Central memory CD8-positive, alpha-beta T cell (primary cell): ENCODE data around the gene ATP9B.

Source experiments
- ATAC-seq: fragments of 150-1000 bp; cut with Tn5 transposase; replicated peaks from 2 replicates; pipeline ENCODE4 v1.10.0; 2022; ENCODE audit warnings: mild to moderate bottlenecking, moderate FRiP score, moderate number of reproducible peaks; ENCODE audit not compliant: poor library complexity, severe bottlenecking; ENCODE audit errors: extremely low read depth
- DNase-seq, 2 donors: peaks; one replicate each; pipeline ENCODE4 v3.0.0; 2021; ENCODE audit warnings: low spot score in 2 of 2
- H3K27ac Mint-ChIP-seq: one replicate; pipeline ENCODE4 v1.8.0; 2022; ENCODE audit warnings: low read depth, mild to moderate bottlenecking, moderate library complexity, mixed read lengths
- H3K27me3 Mint-ChIP-seq: one replicate; pipeline ENCODE4 v1.8.0; 2022; ENCODE audit warnings: mixed read lengths
- H3K36me3 Mint-ChIP-seq: one replicate; pipeline ENCODE4 v1.8.0; 2022; ENCODE audit warnings: mild to moderate bottlenecking, moderate library complexity, mixed read lengths; ENCODE audit not compliant: insufficient read depth
- H3K4me1 Mint-ChIP-seq: one replicate; pipeline ENCODE4 v1.8.0; 2022; ENCODE audit warnings: mixed read lengths
- H3K4me3 Mint-ChIP-seq: one replicate; pipeline ENCODE4 v1.8.0; 2022; ENCODE audit warnings: mild to moderate bottlenecking, moderate library complexity, mixed read lengths
- H3K9me3 Mint-ChIP-seq: one replicate; pipeline ENCODE4 v1.8.0; 2022; ENCODE audit warnings: mixed read lengths

Gene ATP9B, protein sequence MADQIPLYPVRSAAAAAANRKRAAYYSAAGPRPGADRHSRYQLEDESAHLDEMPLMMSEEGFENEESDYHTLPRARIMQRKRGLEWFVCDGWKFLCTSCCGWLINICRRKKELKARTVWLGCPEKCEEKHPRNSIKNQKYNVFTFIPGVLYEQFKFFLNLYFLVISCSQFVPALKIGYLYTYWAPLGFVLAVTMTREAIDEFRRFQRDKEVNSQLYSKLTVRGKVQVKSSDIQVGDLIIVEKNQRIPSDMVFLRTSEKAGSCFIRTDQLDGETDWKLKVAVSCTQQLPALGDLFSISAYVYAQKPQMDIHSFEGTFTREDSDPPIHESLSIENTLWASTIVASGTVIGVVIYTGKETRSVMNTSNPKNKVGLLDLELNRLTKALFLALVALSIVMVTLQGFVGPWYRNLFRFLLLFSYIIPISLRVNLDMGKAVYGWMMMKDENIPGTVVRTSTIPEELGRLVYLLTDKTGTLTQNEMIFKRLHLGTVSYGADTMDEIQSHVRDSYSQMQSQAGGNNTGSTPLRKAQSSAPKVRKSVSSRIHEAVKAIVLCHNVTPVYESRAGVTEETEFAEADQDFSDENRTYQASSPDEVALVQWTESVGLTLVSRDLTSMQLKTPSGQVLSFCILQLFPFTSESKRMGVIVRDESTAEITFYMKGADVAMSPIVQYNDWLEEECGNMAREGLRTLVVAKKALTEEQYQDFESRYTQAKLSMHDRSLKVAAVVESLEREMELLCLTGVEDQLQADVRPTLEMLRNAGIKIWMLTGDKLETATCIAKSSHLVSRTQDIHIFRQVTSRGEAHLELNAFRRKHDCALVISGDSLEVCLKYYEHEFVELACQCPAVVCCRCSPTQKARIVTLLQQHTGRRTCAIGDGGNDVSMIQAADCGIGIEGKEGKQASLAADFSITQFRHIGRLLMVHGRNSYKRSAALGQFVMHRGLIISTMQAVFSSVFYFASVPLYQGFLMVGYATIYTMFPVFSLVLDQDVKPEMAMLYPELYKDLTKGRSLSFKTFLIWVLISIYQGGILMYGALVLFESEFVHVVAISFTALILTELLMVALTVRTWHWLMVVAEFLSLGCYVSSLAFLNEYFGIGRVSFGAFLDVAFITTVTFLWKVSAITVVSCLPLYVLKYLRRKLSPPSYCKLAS

DNA sequence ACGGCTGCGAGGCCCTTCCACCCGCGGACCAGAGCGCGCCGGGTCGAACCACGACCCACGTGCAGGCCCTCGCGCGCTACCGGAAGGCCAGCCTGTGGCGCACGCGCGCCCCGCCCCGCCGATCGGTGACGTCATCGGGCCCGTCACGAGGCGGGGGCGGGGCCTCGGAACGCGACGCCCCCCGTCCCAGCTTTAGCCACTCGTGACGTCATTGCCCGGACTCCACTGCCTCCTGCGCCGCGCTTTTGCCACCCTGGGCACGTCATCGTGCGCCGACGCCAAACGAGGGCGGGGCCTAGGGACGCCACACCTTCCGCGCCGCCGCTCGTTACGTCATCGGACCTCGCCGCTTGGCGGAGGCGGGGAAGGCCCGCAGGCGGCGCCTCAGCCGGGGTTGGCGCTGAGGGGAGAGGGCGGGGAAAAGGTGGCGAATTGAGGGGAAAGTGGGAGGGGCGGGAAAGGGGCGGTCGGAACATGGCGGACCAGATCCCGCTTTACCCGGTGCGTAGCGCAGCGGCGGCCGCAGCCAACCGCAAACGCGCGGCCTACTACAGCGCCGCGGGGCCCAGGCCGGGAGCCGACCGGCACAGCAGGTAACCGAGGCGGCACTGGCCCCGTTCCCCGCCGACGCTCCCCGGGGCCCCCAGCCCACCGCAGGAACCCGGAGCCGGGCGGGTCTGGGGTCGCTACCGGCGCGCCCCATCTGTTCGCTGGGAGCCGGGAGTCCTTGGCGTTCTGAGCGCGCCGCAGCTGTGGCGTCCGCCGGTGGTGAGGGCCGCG lies at the start of gene ATP9B:
Gene ATP9B (plus strand): TSS at position 458 of the 780 bp plus-strand sequence. CDS start 17 bp downstream, at position 475.
- H3K4me1 Mint-ChIP-seq = peaks cover 46% of the 10 kb centered on the region
- peak within 1 kb of the TSS; percentile 75 for H3K4me3 Mint-ChIP-seq
- H3K27me3 Mint-ChIP-seq = no peaks in the 10 kb centered on the region
- peak; percentile 100 for DNase-seq
- H3K9me3 Mint-ChIP-seq = peaks cover 25% of the 10 kb centered on the region
- peak within 1 kb of the TSS; percentile 61 for H3K27ac Mint-ChIP-seq
- peak; percentile 81 for ATAC-seq
- H3K36me3 Mint-ChIP-seq = peaks cover 18% of the 10 kb centered on the region

DNA sequence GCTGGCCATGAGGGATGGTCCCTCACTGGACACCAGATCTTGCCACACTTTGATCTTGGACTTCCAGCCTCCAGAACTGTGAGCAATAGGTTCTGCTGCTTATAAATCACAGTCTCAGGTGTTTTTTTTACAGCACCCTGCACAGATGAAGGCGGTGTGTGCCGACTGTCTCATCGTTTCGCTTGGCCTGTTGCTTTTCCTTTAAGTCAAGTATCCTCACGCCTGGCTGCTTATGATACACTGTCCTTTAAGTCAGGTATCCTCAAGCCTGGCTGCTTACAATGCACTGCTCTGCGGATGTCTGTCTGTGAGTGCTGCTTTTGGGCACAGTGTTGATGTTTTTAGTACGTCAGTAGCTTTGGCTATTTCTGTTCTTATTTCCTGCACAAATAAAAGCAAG lies 49.3 kb upstream of the ATP9B start:
- no peaks in the 10 kb centered on the region for H3K9me3 Mint-ChIP-seq
- no peaks in the 10 kb centered on the region for H3K4me1 Mint-ChIP-seq
- DNase-seq (no peak), ATAC-seq (no peak)
- H3K36me3 Mint-ChIP-seq = peaks cover 2% of the 10 kb centered on the region
- peaks cover 53% of the 10 kb centered on the region for H3K27me3 Mint-ChIP-seq
- no peak overlapping the region for H3K27ac Mint-ChIP-seq
- no peak overlapping the region for H3K4me3 Mint-ChIP-seq

DNA sequence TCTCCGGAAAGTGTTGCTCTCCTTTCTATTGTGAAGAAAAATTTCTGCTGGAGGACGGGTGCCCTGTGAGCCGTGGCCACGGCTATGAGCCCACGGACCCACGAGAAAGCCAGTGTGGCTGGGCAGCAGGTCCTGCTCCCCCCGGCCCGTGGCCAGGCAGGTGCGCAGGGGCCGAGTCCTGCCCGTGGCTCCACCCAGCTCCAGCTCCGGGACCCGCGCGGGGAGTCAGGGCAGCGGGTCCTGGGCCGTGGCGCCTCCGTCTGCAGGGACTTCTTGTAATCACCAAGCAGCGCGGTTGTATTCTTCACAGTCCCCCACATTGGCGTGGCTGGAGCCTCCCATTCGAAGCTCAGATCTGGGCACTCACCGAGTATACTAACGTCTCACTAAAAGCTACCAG lies 46.6 kb upstream of the ATP9B start:
- peaks cover 2% of the 10 kb centered on the region for H3K36me3 Mint-ChIP-seq
- H3K27me3 Mint-ChIP-seq = peaks cover 39% of the 10 kb centered on the region
- DNase-seq = no peak
- no peak for ATAC-seq
- no peaks in the 10 kb centered on the region for H3K4me1 Mint-ChIP-seq
- H3K9me3 Mint-ChIP-seq = no peaks in the 10 kb centered on the region
- no peak overlapping the region for H3K27ac Mint-ChIP-seq
- no peak overlapping the region for H3K4me3 Mint-ChIP-seq

DNA sequence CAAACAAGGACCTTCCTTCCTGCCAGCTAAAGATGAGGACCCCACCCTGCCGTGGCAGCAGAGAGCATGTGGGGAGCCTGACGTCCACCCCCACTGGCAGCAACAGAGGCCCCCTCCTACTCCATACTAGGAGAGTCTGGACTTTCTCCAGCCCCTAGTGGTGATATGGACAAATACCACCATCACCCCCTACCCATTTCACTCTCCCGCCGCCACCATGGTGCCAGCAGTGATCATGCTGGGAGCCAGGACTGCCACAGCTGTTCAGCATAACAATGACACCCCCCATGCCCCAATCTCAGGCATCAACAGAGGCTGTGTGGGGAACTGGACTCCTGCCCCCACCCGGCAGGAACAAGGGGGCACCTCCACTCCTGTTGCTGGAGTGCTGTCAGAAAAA lies 42.7 kb upstream of the ATP9B start:
- Mint-ChIP-seq H3K27me3 (peaks cover 33% of the 10 kb centered on the region), H3K4me3 (no peak overlapping the region), H3K9me3 (peaks cover 8% of the 10 kb centered on the region), H3K4me1 (no peaks in the 10 kb centered on the region), H3K36me3 (no peaks in the 10 kb centered on the region), H3K27ac (no peak overlapping the region)
- no peak for ATAC-seq
- no peak for DNase-seq

DNA sequence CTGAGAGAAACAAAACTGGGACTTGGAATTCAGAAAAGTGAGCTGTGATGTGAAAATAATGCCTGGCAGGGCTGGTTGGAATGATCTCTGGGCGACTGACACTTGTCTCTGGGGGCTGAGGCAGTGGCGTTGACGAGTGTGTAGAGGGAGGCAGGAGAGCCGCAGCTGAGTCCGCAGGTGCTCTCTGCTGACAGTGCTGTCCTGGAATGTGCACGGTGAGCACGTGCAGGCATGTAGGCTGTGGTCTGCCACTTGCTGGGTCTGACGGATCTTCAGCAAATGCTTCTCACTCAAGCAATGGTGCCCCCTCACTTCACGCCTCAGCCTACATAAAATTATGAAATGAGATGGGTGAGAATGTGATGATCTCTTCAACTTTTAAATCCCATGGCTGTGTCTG lies 38.5 kb upstream of the ATP9B start:
- DNase-seq (no peak), ATAC-seq (no peak)
- Mint-ChIP-seq H3K4me1 (no peaks in the 10 kb centered on the region), H3K36me3 (peaks cover 2% of the 10 kb centered on the region), H3K27me3 (peaks cover 29% of the 10 kb centered on the region), H3K27ac (no peak overlapping the region), H3K9me3 (peaks cover 8% of the 10 kb centered on the region), H3K4me3 (no peak overlapping the region)

DNA sequence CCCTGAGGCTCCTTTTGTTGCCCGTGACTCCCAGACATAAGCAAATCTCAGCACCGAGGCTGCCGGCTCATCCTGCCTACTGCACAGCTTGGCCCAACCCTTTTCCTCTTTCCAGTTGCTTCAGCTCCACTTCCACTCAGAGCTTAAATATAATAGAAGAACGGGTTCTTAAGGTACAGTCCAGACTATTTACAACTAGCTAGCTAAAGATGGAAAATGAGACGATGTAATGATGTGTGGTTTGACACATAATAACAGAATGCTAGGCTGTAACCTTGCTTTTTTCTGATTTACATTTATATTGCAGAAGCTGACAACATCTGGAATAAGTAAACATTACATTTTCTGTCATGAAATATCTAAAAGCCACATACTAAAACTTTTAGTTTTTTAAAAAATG lies 26.9 kb upstream of the ATP9B start:
- H3K4me3 Mint-ChIP-seq = no peak overlapping the region
- no peaks in the 10 kb centered on the region for H3K36me3 Mint-ChIP-seq
- no peak for DNase-seq
- ATAC-seq = no peak
- no peaks in the 10 kb centered on the region for H3K9me3 Mint-ChIP-seq
- no peaks in the 10 kb centered on the region for H3K4me1 Mint-ChIP-seq
- no peak overlapping the region for H3K27ac Mint-ChIP-seq
- peaks cover 37% of the 10 kb centered on the region for H3K27me3 Mint-ChIP-seq

DNA sequence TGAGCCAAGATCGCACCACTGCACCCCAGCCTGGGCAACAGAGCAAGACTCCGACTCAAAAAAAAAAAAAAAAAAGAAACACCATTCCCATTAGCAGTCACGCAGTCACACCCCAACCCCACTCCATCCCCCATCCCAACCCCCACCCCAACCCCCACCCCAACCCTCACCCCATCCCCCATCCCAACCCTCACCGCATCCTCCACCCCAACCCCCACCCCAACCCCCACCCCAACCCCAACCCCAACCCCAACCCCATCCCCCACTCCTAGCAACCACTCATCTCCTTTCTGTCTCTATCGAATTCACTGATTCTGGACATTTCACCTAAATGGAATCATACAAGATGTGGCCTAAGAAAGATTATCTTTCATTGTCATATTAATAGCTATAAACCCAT lies 25.9 kb upstream of the ATP9B start:
- Mint-ChIP-seq H3K27me3 (peaks cover 37% of the 10 kb centered on the region), H3K9me3 (no peaks in the 10 kb centered on the region), H3K27ac (no peak overlapping the region), H3K4me1 (peaks cover 8% of the 10 kb centered on the region), H3K4me3 (no peak overlapping the region), H3K36me3 (peaks cover 1% of the 10 kb centered on the region)
- no peak for ATAC-seq
- no peak for DNase-seq

DNA sequence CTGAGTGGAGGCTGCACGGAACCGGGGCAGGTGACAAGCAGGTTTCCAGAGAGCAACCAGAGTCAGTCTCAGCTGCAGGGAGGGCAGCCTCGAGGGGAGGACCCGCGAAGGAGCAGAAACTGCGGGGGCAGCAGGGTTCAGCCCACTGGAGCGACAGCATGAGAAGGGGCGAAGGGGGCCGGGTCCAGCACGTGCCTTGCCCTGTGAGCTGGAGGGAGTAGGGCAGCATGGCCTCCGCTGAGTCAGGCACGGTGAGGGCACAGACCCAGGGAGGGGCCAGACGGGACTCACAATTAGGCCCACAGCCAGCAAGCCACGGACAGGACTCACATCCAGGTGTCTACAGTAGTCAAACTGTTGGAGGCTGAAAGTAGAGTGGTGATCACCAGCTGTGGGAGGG lies 22.7 kb upstream of the ATP9B start:
- Mint-ChIP-seq H3K9me3 (no peaks in the 10 kb centered on the region), H3K27me3 (peaks cover 23% of the 10 kb centered on the region), H3K4me1 (peaks cover 9% of the 10 kb centered on the region), H3K36me3 (peaks cover 1% of the 10 kb centered on the region), H3K4me3 (no peak overlapping the region), H3K27ac (no peak overlapping the region)
- DNase-seq (no peak), ATAC-seq (no peak)

DNA sequence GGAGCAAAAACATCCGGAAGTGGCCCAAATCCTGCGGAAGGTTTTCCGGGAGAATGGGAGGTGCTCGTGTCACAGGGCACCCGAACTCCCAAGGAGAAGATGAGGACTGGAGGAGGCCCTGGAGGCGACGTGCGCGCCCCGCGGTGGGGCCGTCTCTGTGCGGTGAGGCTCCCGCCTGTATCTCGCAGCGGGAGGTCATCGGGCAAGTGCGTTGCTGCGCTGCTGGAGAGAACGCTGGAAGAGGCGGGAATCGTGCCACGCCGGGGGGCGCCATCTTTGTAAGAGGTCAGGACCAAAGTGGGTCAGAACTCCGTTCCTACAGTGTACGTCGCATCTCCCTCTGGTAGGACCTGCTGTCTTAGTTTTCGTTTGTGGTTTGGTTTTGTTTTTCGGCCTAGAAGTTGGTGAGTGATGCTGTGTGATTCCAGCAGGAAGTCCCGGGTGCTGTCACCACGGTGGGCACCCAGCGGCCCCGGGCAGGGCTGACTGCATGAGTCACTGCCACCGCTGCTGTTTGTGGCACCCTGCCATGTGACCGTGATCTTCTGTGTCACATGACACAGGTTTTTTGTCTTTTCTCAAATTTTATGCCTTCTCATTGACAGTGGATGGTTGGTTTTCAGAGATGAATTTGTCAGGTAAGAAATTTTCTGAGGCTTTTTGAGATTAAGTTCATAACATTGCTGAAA lies 21.5 kb upstream of the ATP9B start:
- peaks cover 1% of the 10 kb centered on the region for H3K36me3 Mint-ChIP-seq
- H3K27me3 Mint-ChIP-seq = peaks cover 25% of the 10 kb centered on the region
- peaks cover 9% of the 10 kb centered on the region for H3K4me1 Mint-ChIP-seq
- DNase-seq = no peak
- H3K4me3 Mint-ChIP-seq = no peak overlapping the region
- peak; percentile 36 for ATAC-seq
- no peaks in the 10 kb centered on the region for H3K9me3 Mint-ChIP-seq
- no peak overlapping the region for H3K27ac Mint-ChIP-seq

DNA sequence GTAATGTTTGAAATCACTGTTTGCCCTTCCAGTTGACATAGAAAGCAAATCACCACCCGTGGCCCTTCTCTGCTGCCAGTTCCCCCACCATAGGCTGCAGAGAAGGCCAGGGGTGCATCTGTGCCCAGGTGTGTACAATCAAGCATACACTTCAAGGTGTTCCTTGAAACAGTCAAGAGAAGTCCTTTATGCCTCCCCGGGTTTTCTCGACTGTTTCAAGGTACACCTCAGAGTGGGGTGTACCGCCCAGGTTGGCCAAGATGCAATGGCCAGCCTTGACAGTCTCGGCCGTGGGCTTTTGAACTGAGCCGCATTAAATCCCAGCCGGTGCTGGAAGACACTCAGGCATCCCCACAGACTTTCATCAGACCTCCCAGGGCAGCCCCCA lies 21.0 kb upstream of the ATP9B start:
- H3K36me3 Mint-ChIP-seq = peaks cover 1% of the 10 kb centered on the region
- peaks cover 9% of the 10 kb centered on the region for H3K4me1 Mint-ChIP-seq
- no peaks in the 10 kb centered on the region for H3K9me3 Mint-ChIP-seq
- no peak overlapping the region for H3K27ac Mint-ChIP-seq
- no peak overlapping the region for H3K4me3 Mint-ChIP-seq
- DNase-seq = no peak
- ATAC-seq = no peak
- peaks cover 31% of the 10 kb centered on the region for H3K27me3 Mint-ChIP-seq

DNA sequence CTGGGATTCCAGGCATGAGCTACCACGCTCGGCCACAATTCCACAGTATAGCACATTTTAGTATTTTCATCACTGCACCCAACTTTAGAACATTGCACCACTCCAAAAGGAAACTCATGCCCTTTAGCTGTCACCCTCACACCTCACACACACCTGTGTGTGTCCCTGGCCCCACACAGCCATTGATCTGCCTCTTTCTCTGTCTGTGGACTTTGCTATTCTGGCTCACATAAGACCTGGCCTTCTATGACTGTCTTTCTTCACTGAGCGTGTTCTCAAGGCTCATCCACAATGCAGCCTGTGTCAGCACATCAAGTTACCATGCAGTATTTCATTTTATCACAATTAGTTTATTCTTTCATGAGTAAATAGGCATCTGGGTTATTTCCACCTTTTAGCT lies 19.7 kb upstream of the ATP9B start:
- peaks cover 43% of the 10 kb centered on the region for H3K27me3 Mint-ChIP-seq
- H3K27ac Mint-ChIP-seq = no peak overlapping the region
- H3K4me3 Mint-ChIP-seq = no peak overlapping the region
- H3K9me3 Mint-ChIP-seq = no peaks in the 10 kb centered on the region
- DNase-seq (no peak), ATAC-seq (no peak)
- H3K36me3 Mint-ChIP-seq = peaks cover 1% of the 10 kb centered on the region
- peaks cover 9% of the 10 kb centered on the region for H3K4me1 Mint-ChIP-seq
